Duodenal mucosa (tissue), 2 donors: Measurements from ENCODE around the gene SLC39A11.

ENCODE experiments used
- H3K27ac ChIP-seq: one replicate; pipeline ENCODE4 v1.7.0; 2013; ENCODE audit warnings: low read depth, low read length
- H3K27me3 ChIP-seq, 2 donors: one replicate each; pipeline ENCODE4 v1.7.0; 2013; ENCODE audit warnings: low read length in 2 of 2, control low read depth in 1 of 2; ENCODE audit not compliant: insufficient read depth in 2 of 2, control insufficient read depth in 1 of 2
- H3K36me3 ChIP-seq, 2 donors: one replicate each; pipeline ENCODE4 v1.7.0; 2013; ENCODE audit warnings: low read length in 2 of 2, control low read depth in 1 of 2; ENCODE audit not compliant: insufficient read depth in 2 of 2, control insufficient read depth in 1 of 2
- H3K4me1 ChIP-seq, 2 donors: one replicate each; pipeline ENCODE4 v1.7.0; 2013; ENCODE audit warnings: low read length in 2 of 2, control low read depth in 1 of 2; ENCODE audit not compliant: insufficient read depth in 2 of 2, control insufficient read depth in 1 of 2
- H3K4me3 ChIP-seq, 2 donors: one replicate each; pipeline ENCODE4 v1.7.0; 2013; ENCODE audit warnings: low read length in 2 of 2, low read depth in 1 of 2
- H3K9ac ChIP-seq, 2 donors: one replicate each; pipeline ENCODE4 v1.7.0; 2013; ENCODE audit warnings: low read length in 2 of 2, low read depth in 1 of 2
- H3K9me3 ChIP-seq, 2 donors: one replicate each; pipeline ENCODE4 v1.7.0; 2013; ENCODE audit warnings: low read length in 2 of 2, control low read depth in 1 of 2; ENCODE audit not compliant: control insufficient read depth in 1 of 2

SLC39A11 gene

DNA sequence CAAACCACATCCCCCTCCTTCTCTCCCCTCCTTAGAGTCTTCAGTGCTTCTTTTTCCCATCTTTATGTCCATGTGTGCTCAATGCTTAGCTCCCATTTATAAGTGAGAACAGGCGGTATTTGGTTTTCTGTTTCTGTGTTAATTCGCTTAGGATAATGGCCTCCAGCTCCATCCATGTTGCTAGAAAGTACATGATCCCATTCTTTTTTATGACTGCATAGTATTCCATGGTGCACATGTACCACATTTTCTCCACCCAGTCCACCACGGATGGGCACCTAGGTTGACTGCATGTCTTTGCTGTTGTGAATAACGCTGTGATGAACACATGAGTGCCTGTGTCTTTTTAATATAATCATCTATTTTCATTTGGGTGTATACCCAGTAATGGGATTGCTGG is 44.3 kb downstream of the SLC39A11 start:
- no peak overlapping the region for H3K4me3 ChIP-seq
- no peak overlapping the region for H3K27ac ChIP-seq
- H3K9ac ChIP-seq, result no peak overlapping the region
- no peaks in the 10 kb centered on the region for H3K9me3 ChIP-seq
- no peaks in the 10 kb centered on the region for H3K36me3 ChIP-seq
- H3K27me3 ChIP-seq, result no peaks in the 10 kb centered on the region
- H3K4me1 ChIP-seq, result peaks cover 0 to 9% of the 10 kb centered on the region in 2 donors

DNA sequence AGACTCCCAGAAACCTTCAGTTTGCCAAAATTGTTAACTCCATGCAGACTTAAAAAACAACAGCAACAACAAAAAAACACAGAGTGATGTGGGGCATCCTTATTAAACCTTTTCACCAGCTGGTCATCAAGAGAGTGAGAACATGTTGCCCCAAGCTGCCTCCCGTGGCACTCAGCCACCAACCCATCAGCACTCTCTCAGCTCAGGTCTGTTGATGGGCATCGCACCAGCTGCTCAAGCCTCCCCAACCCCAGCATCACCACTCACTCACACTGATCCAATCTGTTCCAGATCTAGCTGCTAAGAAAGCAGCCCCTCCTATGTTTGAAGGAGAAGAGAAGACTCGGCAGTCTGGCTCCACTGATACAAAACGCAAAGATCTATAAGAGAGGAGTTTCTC is 46.8 kb downstream of the SLC39A11 start:
- H3K36me3 ChIP-seq, result no peaks in the 10 kb centered on the region
- peaks cover 0 to 9% of the 10 kb centered on the region in 2 donors for H3K4me1 ChIP-seq
- no peak overlapping the region for H3K4me3 ChIP-seq
- H3K27me3 ChIP-seq, result no peaks in the 10 kb centered on the region
- H3K9ac ChIP-seq, result no peak overlapping the region
- no peaks in the 10 kb centered on the region for H3K9me3 ChIP-seq
- H3K27ac ChIP-seq, result no peak overlapping the region

DNA sequence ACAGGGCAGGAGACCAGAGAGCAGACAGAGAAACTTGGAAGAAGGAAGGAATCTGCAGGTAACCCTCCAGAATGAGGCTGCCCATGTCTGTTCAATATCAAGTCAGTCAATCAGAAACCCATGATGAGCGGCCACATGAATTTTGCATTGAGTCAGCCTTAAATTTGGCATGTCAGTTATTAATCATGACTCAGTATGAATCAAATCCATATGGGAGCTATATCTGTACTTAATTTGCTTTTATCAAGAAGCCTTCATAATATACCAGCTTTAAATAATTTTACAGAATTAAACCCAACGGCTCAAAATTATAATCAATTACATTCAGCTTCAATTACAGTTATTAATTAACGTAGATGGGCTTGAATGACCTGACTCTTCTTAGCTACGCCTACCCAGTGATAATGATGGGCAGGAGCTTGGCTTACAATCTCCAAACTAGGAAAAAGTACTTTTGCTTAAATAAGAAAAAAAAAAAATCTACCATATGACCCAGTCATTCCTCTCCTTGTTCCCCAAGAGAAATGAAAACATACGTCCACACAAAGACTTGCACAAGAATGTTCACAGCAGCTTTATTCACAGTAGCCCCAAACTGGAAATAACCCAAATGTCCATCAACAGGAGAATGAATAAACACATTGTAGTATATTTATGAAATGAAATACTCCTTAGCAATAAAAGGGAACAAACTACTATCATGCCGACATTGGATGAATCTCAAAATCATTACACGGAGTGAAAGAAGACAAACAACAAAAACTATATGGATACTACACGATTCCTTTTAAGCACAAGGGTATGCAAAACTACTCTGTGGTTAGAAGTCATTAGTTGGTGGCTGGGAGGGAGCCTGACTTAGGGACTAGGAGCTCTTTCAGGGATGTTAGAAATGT is 48.6 kb downstream of the SLC39A11 start:
- H3K36me3 ChIP-seq, result no peaks in the 10 kb centered on the region
- H3K27ac ChIP-seq, result no peak overlapping the region
- H3K4me1 ChIP-seq, result peaks cover 0 to 9% of the 10 kb centered on the region in 2 donors
- no peak overlapping the region for H3K4me3 ChIP-seq
- no peak overlapping the region for H3K9ac ChIP-seq
- H3K27me3 ChIP-seq, result no peaks in the 10 kb centered on the region
- no peaks in the 10 kb centered on the region for H3K9me3 ChIP-seq

DNA sequence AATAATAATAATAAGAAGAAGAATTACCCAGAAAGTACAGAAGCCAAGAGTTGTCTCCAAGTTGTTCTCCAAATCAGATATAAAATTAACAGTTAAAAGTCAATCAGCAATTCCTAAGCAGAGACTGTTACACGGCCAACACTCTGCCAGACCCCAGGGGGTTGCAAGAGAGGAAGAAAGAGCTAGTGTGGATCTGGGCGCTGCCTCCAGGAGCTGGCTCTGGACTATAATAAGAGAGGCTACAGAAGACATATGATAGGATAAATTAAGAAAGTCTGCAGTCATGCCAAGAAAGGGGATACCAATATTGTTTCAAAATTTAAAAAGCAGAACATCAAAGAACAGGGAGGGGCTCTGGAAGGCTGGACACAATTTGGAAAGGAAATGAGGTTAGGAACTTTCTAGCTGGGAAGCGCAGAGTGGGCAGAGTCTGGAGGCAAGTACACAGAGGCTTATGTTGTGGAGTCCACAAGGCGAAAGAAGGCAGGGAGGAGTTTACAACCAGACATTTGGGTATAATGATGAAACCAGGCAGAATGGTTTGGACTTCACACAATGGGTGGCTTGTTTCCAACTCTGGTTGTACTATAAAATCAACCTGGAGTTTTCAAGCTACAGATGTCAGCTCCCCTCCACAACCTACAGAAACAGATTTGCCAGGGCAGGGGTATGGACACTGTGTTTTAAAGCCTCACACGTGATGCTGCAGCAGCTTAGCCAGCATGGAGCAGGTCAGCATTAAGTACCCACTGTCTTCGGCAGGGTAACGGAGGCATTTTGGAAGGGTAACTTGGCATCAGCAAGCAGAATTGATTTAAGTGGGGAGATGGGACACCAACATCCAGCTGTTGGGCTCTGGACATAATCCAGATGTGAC is 49.4 kb downstream of the SLC39A11 start:
- H3K36me3 ChIP-seq, result no peaks in the 10 kb centered on the region
- H3K4me1 ChIP-seq, result peaks cover 0 to 9% of the 10 kb centered on the region in 2 donors
- H3K27ac ChIP-seq, result no peak overlapping the region
- H3K4me3 ChIP-seq, result no peak overlapping the region
- no peak overlapping the region for H3K9ac ChIP-seq
- no peaks in the 10 kb centered on the region for H3K9me3 ChIP-seq
- no peaks in the 10 kb centered on the region for H3K27me3 ChIP-seq

DNA sequence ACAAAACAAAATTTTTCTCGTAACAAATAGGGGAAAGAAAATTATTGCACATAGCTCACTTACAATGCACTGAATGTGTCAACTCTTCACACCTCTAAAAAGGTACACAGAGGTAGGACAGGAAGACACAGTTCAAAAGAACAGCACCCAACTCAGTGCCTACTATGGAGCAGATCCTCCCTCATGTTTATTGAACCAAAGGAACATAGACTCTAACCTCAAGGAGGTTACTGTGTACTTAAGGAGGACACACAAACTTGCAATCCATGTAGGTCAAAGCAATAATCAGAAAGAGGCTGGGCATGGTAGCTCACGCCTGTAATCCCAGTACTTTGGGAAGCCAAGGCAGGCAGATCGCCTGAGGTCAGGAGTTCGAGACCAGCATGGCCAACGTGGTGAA is 50.3 kb downstream of the SLC39A11 start:
- no peak overlapping the region for H3K4me3 ChIP-seq
- no peaks in the 10 kb centered on the region for H3K9me3 ChIP-seq
- no peaks in the 10 kb centered on the region for H3K27me3 ChIP-seq
- H3K4me1 ChIP-seq, result peaks cover 0 to 9% of the 10 kb centered on the region in 2 donors
- no peak overlapping the region for H3K9ac ChIP-seq
- no peak overlapping the region for H3K27ac ChIP-seq
- no peaks in the 10 kb centered on the region for H3K36me3 ChIP-seq

DNA sequence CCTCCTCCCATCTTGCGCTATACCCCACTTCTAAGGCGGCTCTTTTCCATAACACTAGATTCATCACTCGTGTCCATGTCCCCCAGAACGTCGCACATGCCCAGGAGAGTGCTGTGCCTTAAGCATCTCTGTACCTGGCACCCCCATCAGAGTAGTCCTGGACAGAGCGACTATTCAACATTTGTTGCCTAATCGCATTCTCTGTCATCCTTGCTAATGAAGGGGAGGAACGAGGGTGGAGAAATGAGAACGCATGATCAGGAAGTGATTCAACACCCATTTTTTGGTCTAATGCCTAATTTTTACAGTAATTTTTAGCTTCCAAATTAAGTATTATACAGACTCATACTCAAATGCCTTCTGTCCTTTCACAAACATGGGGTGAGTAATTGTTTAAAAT is 53.2 kb downstream of the SLC39A11 start:
- Histone ChIP-seq H3K4me3 (no peak overlapping the region), H3K27ac (no peak overlapping the region), H3K36me3 (no peaks in the 10 kb centered on the region), H3K9me3 (no peaks in the 10 kb centered on the region), H3K27me3 (no peaks in the 10 kb centered on the region), H3K4me1 (peaks cover 0 to 9% of the 10 kb centered on the region in 2 donors), H3K9ac (no peak overlapping the region)

DNA sequence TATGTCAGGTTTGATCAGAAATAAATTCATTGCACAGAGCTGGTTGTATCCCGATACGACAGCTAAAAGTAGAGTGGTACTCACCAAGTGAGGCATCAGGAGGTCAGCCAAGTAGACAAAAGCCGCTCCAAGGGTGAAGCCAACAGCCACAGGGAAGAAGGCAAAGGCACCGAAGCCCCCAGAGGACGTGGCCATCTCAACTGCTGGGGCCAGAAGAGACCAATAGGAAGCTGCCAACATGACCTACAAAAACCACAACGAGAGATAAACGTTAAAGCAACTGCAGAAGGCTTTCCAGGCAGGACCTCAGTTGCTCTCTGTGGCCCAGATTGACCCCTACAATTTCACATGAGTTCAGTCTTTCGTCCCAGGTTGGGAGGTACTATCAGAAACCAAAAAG is 61.0 kb downstream of the SLC39A11 start:
- no peak overlapping the region for H3K4me3 ChIP-seq
- no peak overlapping the region for H3K9ac ChIP-seq
- no peaks in the 10 kb centered on the region for H3K36me3 ChIP-seq
- no peaks in the 10 kb centered on the region for H3K9me3 ChIP-seq
- peaks cover 11% of the 10 kb centered on the region in 2 donors for H3K4me1 ChIP-seq
- no peak overlapping the region for H3K27ac ChIP-seq
- H3K27me3 ChIP-seq, result no peaks in the 10 kb centered on the region

DNA sequence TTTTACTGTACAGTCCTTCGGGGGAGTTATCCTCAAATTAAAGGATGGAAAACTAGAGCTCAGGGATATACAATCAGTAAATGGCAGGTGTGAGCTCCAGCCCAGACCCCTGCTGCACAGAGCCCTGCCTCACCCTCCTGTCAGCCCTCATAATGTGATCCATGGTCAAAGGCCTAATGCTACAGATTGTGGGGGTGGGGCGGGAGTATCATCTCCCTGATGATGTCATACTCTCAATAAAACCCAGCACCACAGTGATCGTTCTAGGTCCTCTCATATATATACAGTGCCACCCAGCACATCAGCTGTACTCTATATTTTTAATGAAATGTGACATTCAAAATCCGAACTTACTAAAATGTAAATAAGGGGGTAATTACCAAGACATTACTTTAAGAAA is 61.5 kb downstream of the SLC39A11 start:
- no peaks in the 10 kb centered on the region for H3K27me3 ChIP-seq
- H3K9me3 ChIP-seq, result no peaks in the 10 kb centered on the region
- no peak overlapping the region for H3K27ac ChIP-seq
- H3K9ac ChIP-seq, result no peak overlapping the region
- H3K4me1 ChIP-seq, result peaks cover 11% of the 10 kb centered on the region in 2 donors
- no peaks in the 10 kb centered on the region for H3K36me3 ChIP-seq
- H3K4me3 ChIP-seq, result no peak overlapping the region

DNA sequence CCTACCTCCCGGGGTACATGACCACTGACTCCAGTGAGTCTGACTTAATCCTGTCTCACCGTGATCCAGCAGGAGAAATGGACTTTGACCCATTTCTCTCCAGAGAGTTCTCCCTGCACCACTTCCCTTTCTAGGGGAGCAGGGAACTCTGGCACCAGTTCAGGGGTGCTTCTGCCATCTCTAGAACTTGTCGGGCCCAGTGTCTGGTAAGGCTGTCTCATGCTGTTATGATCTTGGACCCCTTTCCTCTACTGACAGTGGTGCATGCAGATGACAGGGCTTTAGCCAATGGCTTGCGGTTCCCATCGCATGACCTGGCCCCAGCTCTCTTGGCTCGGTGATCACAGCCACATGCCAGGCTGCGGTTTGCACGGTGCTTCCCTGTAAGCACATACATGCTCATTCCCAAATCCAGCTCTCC is 62.0 kb downstream of the SLC39A11 start:
- Histone ChIP-seq H3K36me3 (no peaks in the 10 kb centered on the region), H3K4me1 (peaks cover 11% of the 10 kb centered on the region in 2 donors), H3K27me3 (no peaks in the 10 kb centered on the region), H3K9ac (no peak overlapping the region), H3K27ac (no peak overlapping the region), H3K4me3 (peak overlapping the region in 1 of 2 donors; percentile 12), H3K9me3 (no peaks in the 10 kb centered on the region)

DNA sequence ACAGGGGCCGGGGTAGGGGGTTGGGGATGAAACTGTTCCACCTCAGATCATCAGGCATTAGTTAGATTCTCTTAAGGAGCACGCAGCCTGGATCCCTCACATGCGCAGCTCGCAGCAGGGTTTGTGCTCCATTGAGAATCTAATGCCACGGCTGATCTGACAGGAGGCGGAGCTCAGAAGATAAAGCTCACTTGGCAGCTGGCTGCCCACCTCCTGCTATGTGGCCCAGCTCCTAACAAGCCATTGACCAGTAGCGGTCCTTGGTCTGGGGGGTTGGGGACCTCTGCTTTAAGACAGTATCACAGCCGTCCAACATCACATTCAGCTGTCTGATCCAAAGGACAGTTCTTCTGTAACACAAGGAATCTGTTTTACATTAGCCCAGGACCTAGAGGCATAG is 62.5 kb downstream of the SLC39A11 start:
- no peak overlapping the region for H3K9ac ChIP-seq
- H3K9me3 ChIP-seq, result no peaks in the 10 kb centered on the region
- H3K27ac ChIP-seq, result no peak overlapping the region
- peaks cover 11% of the 10 kb centered on the region in 2 donors for H3K4me1 ChIP-seq
- no peaks in the 10 kb centered on the region for H3K36me3 ChIP-seq
- no peaks in the 10 kb centered on the region for H3K27me3 ChIP-seq
- peak overlapping the region in 1 of 2 donors; percentile 12 for H3K4me3 ChIP-seq
